Measurements from ENCODE around the gene NOL3.

DNA sequence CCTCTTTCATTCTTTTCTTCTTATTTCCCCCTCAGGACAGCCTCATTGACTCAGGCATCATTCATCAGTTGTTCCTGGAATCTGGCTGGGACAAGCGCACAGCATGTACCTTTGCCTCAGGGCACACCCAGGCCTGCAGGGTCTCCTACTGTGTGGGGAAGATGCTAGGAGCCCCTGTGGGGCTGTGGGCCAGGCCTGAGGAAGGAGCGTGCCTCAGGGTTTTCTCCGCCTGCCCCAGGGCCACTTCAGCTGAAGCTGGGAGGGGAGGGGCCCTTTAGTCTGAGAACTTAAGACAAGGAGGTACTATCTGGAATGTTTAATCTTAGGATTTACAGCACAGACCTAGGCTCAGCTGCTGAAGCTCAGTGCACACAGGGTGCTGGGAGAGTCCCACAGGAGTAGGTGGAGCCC is 36.5 kb downstream of the NOL3 start:
- no peak for TF ChIP-seq EZH2 (IDR thresholded peaks at IDR 0.05)
- TF ChIP-seq POLR2AphosphoS5 (IDR thresholded peaks at IDR 0.05; ENCODE audit: borderline replicate concordance, low read depth, low read length) = no peak
- no peak for TF ChIP-seq FOXP2 (optimal IDR thresholded peaks at IDR 0.05; ENCODE audit: control extremely low read depth, extremely low read length, insufficient read depth)
